ENCODE results near the gene RPUSD4. TPM values are rescaled to one million over a fixed set of nuclear protein-coding genes. Genes with fewer than 3 reads are reported as not detected.

Gene RPUSD4
- total RNA-seq, 1 donor from 2014 or later, result 21.6 TPM

DNA sequence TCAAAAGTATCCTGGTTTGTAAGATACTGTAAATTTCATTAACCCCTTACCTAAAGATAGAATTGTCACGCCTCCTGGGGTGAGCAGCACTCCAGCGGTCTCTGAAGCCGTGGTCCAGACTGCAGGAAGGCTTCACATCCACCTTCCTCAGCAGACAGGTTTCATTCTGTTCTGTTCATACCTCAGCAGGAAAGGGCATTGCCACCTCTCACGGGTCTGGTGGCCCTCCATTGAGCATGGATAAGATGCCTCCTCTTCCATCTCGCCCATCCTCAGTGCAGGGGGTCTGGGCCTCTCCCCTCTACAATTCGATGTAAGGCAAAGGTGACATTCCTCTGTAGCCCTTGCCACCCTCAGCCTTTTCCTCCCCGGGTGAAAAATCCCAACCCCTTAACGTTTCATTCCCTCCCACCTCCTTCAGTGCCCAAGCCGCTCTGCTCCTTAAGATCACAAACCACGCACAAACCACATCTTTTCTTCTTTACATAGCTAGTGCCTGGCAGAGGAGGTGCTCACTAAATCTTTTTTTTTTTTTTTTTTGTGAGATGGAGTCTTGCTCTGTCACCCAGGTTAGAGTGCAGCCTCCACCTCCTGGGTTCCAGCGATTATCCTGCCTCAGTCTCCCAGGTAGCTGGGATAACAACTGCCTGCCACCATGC is 28.5 kb downstream of the RPUSD4 start:
- no peak for TF ChIP-seq POLR2A (IDR thresholded peaks at IDR 0.05)
- TF ChIP-seq CTCF (IDR thresholded peaks at IDR 0.05), result no peak
- no peak for TF ChIP-seq POLR2AphosphoS5 (IDR thresholded peaks at IDR 0.05; ENCODE audit: insufficient read depth in 1 of 2, low read depth in 1 of 2)
- H3K4me1 ChIP-seq, result no peaks in the 10 kb centered on the region
- H3K27me3 ChIP-seq, result no peaks in the 10 kb centered on the region
- no peaks in the 10 kb centered on the region for H3K9me3 ChIP-seq
- intact Hi-C loops (cut with DNase I), result no loop called here
- H3K4me3 ChIP-seq, result no peak overlapping the region
- no peak overlapping the region for H3K27ac ChIP-seq
- no peak for DNase-seq (ENCODE audit: extremely low spot score in 2 of 2)
- no peaks in the 10 kb centered on the region for H3K36me3 ChIP-seq

- Histone ChIP-seq H3K9me3 (no peaks in the 10 kb centered on the region), H3K27me3 (no peaks in the 10 kb centered on the region), H3K27ac (no peak overlapping the region), H3K4me3 (no peak overlapping the region), H3K4me1 (no peaks in the 10 kb centered on the region), H3K36me3 (no peaks in the 10 kb centered on the region)
- DNase-seq (ENCODE audit: extremely low spot score in 2 of 2), result no peak
- intact Hi-C loops (cut with DNase I), result no loop called here
- no peak for TF ChIP-seq CTCF (IDR thresholded peaks at IDR 0.05)
- no peak for TF ChIP-seq POLR2AphosphoS5 (IDR thresholded peaks at IDR 0.05; ENCODE audit: insufficient read depth in 1 of 2, low read depth in 1 of 2)
- no peak for TF ChIP-seq POLR2A (IDR thresholded peaks at IDR 0.05)
Measured at GRCh38 chr11:126181939-126182730, 29.3 kb downstream of the RPUSD4 start.

- no peaks in the 10 kb centered on the region for H3K27me3 ChIP-seq
- H3K4me3 ChIP-seq, result no peak overlapping the region
- H3K9me3 ChIP-seq, result no peaks in the 10 kb centered on the region
- DNase-seq (ENCODE audit: extremely low spot score in 2 of 2), result no peak
- H3K4me1 ChIP-seq, result peaks cover 19% of the 10 kb centered on the region
- H3K36me3 ChIP-seq, result no peaks in the 10 kb centered on the region
- TF ChIP-seq POLR2AphosphoS5 (IDR thresholded peaks at IDR 0.05; ENCODE audit: insufficient read depth in 1 of 2, low read depth in 1 of 2), result no peak
- TF ChIP-seq POLR2A (IDR thresholded peaks at IDR 0.05), result no peak
- TF ChIP-seq CTCF (IDR thresholded peaks at IDR 0.05), result no peak
- intact Hi-C loops (cut with DNase I), result no loop called here
- H3K27ac ChIP-seq, result no peak overlapping the region
Measured at GRCh38 chr11:126176853-126177470, 34.5 kb downstream of the RPUSD4 start.

GRCh38 chr11:126175393-126175792 is 36.1 kb downstream of the RPUSD4 start:
- DNase-seq (ENCODE audit: extremely low spot score in 2 of 2), result no peak
- Histone ChIP-seq H3K9me3 (no peaks in the 10 kb centered on the region), H3K27me3 (no peaks in the 10 kb centered on the region), H3K4me3 (no peak overlapping the region), H3K4me1 (peaks cover 19% of the 10 kb centered on the region), H3K36me3 (no peaks in the 10 kb centered on the region), H3K27ac (no peak overlapping the region)
- intact Hi-C loops (cut with DNase I), result no loop called here
- TF ChIP-seq POLR2AphosphoS5 (IDR thresholded peaks at IDR 0.05; ENCODE audit: insufficient read depth in 1 of 2, low read depth in 1 of 2), result no peak
- TF ChIP-seq CTCF (IDR thresholded peaks at IDR 0.05), result no peak
- TF ChIP-seq POLR2A (IDR thresholded peaks at IDR 0.05), result no peak

Measured in vagina (tissue), 2 donors.